ENCODE results near the gene MYO1H.

MYO1H gene

GRCh38 chr12:109495012-109495411 is 147.3 kb downstream of the MYO1H start:
- no peak for DNase-seq

GRCh38 chr12:109496306-109496705 is 148.6 kb downstream of the MYO1H start:
- no peak for DNase-seq

- DNase-seq, result peak; percentile 79
Observed at GRCh38 chr12:109497675-109498074, 150.0 kb downstream of the MYO1H start.

Measured in islet precursor cell (in vitro differentiated cells).